Panc1 (cell line): ENCODE measurements around the gene PLEKHG2. TPM values are rescaled to one million over a fixed set of nuclear protein-coding genes. Genes with fewer than 3 reads are reported as not detected.

Experiments used
- ATAC-seq: fragments of 200-7000 bp; cut with Tn5 transposase; 2 replicates; pipeline ENCODE4 v1.9.1; 2020; ENCODE audit warnings: mild to moderate bottlenecking, moderate library complexity
- BruUV-seq: library from RNA; stranded (reverse); fragments of 400-500 nt; replicated peaks from 2 replicates; lab custom pipeline; 2021; lab: Mats Ljungman, UMichigan
- CTCF ChIA-PET: fragments of 300-600 bp; sonication (Branson Sonifier 250); formaldehyde crosslinking; loops from one replicate; lab custom pipeline; 2022; ENCODE audit warnings: antibody characterized with exemption; lab: Charles Lee
- POLR2A ChIA-PET: fragments of 300-600 bp; sonication (Branson Sonifier 250); formaldehyde crosslinking; loops from one replicate; lab custom pipeline; 2022; ENCODE audit warnings: antibody characterized with exemption; lab: Charles Lee
- DNase-seq: peaks from one replicate; pipeline ENCODE4 v3.0.0-alpha.2; 2010; ENCODE audit warnings: low read depth, low spot score
- H3K27ac ChIP-seq: 2 replicates; pipeline ENCODE4 v1.5.1; 2011; ENCODE audit warnings: mild to moderate bottlenecking, low read length, inconsistent platforms
- H3K27me3 ChIP-seq: fragments of 200-500 bp; sonication (Bioruptor generic); 2 replicates; pipeline ENCODE4 v1.6.0; 2014; ENCODE audit warnings: low read length, inconsistent platforms; ENCODE audit not compliant: control insufficient read depth, insufficient read depth
- H3K36me3 ChIP-seq: fragments of 200-500 bp; sonication (Bioruptor generic); 2 replicates; pipeline ENCODE4 v1.5.1; 2014; ENCODE audit warnings: inconsistent platforms, mild to moderate bottlenecking, low read length, moderate library complexity; ENCODE audit not compliant: control insufficient read depth, insufficient read depth
- H3K4me1 ChIP-seq: 2 replicates; pipeline ENCODE4 v1.5.1; 2011; ENCODE audit warnings: inconsistent platforms, mild to moderate bottlenecking, low read length, moderate library complexity; ENCODE audit not compliant: control insufficient read depth, insufficient read depth
- H3K4me3 ChIP-seq, 2 experiments: 2 replicates each; pipeline ENCODE4 v1.5.1; 2011 to 2012; ENCODE audit warnings: low read depth in 2 of 2, low read length in 2 of 2, mild to moderate bottlenecking in 2 of 2, inconsistent platforms in 1 of 2, moderate library complexity in 1 of 2
- H3K9me3 ChIP-seq: fragments of 200-500 bp; sonication (Bioruptor generic); 2 replicates; pipeline ENCODE4 v1.5.1; 2014; ENCODE audit warnings: low read depth, mild to moderate bottlenecking, inconsistent platforms, low read length, moderate library complexity; ENCODE audit not compliant: control insufficient read depth, insufficient read depth
- POLR2AphosphoS5 ChIP-seq: IDR thresholded peaks from 2 replicates; pipeline ENCODE4 v1.6.1; 2012; ENCODE audit warnings: mild to moderate bottlenecking, low read depth, low read length, moderate library complexity
- SIN3A ChIP-seq: IDR thresholded peaks from 2 replicates; pipeline ENCODE4 v1.6.1; 2012; ENCODE audit warnings: low read depth, mild to moderate bottlenecking, low read length, moderate library complexity, borderline replicate concordance; ENCODE audit not compliant: insufficient read depth
- TCF7L2 ChIP-seq: IDR thresholded peaks from 2 replicates; pipeline ENCODE4 v1.6.1; 2011; ENCODE audit warnings: mild to moderate bottlenecking, low read depth, low read length, inconsistent platforms
- in situ Hi-C: cut with HindIII; loops from 2 replicates; pipeline ENCODE4 v1.10.0; 2016; ENCODE audit warnings: low sequenced_read_pairs, low pct_unique_long_range_greater_than_20kb
- intact Hi-C: fragments of 100-400 bp; cut with micrococcal nuclease; formaldehyde crosslinking; loops from one replicate; pipeline ENCODE4 v1.10.0; 2022; ENCODE audit not compliant: unreplicated experiment
- total RNA-seq: library from RNA; stranded (reverse); gene quantifications from one replicate; pipeline ENCODE4 v1.2.1, GENCODE V29; 2021; ENCODE audit not compliant: unreplicated experiment
- TF ChIP-seq, protein P1 (sequence below): fragments of 450-650 bp; IDR thresholded peaks from 2 replicates; pipeline ENCODE4 v1.5.1; 2017; ENCODE audit warnings: mild to moderate bottlenecking
- TF ChIP-seq, protein P2 (sequence below), 2 experiments: IDR thresholded peaks; 2 replicates each; pipeline ENCODE4 v1.6.1; 2011 to 2012; ENCODE audit warnings: low read depth in 2 of 2, control low read depth in 1 of 2, low read length in 1 of 2, mild to moderate bottlenecking in 1 of 2, moderate library complexity in 1 of 2; ENCODE audit not compliant: insufficient read depth in 1 of 2

The PLEKHG2 gene
- total RNA-seq, 1 experiment from 2014 or later = 1,988 TPM

GRCh38 chr19:39384839-39385568 is 27.5 kb upstream of the PLEKHG2 start:
- no TSS peak for BruUV-seq
- Histone ChIP-seq H3K27me3 (no peaks in the 10 kb centered on the region), H3K4me3 (no peak overlapping the region), H3K4me1 (peaks cover 33% of the 10 kb centered on the region), H3K27ac (peak overlapping the region; percentile 0; the same call in 1 of the 2 replicates), H3K9me3 (no peaks in the 10 kb centered on the region), H3K36me3 (peaks cover 95% of the 10 kb centered on the region)
- intact Hi-C loops = no loop called here
- peak; percentile 11 for ATAC-seq
- POLR2A ChIA-PET = interaction anchor here (0.5 to 2.0 kb wide), 17 partner anchors 9 to 557 kb away, joined by 3 to 12 read pairs (median 6); partner anchors contain the start of genes PLEKHG2 and RPS16
- CTCF ChIA-PET = interaction anchor here (0.7 to 3.0 kb wide), 9 partner anchors 13 to 750 kb away, joined by 4 to 20 read pairs (median 4); no protein-coding TSS in a partner anchor
- TF ChIP-seq, protein P1, sequence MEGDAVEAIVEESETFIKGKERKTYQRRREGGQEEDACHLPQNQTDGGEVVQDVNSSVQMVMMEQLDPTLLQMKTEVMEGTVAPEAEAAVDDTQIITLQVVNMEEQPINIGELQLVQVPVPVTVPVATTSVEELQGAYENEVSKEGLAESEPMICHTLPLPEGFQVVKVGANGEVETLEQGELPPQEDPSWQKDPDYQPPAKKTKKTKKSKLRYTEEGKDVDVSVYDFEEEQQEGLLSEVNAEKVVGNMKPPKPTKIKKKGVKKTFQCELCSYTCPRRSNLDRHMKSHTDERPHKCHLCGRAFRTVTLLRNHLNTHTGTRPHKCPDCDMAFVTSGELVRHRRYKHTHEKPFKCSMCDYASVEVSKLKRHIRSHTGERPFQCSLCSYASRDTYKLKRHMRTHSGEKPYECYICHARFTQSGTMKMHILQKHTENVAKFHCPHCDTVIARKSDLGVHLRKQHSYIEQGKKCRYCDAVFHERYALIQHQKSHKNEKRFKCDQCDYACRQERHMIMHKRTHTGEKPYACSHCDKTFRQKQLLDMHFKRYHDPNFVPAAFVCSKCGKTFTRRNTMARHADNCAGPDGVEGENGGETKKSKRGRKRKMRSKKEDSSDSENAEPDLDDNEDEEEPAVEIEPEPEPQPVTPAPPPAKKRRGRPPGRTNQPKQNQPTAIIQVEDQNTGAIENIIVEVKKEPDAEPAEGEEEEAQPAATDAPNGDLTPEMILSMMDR = no peak
- no peak for TF ChIP-seq TCF7L2
- in situ Hi-C loops = no loop called here
- no peak for DNase-seq

GRCh38 chr19:39385629-39386411 is 26.6 kb upstream of the PLEKHG2 start:
- TF ChIP-seq TCF7L2 (no peak), SIN3A (no peak), POLR2AphosphoS5 (no peak)
- TF ChIP-seq, protein P2, sequence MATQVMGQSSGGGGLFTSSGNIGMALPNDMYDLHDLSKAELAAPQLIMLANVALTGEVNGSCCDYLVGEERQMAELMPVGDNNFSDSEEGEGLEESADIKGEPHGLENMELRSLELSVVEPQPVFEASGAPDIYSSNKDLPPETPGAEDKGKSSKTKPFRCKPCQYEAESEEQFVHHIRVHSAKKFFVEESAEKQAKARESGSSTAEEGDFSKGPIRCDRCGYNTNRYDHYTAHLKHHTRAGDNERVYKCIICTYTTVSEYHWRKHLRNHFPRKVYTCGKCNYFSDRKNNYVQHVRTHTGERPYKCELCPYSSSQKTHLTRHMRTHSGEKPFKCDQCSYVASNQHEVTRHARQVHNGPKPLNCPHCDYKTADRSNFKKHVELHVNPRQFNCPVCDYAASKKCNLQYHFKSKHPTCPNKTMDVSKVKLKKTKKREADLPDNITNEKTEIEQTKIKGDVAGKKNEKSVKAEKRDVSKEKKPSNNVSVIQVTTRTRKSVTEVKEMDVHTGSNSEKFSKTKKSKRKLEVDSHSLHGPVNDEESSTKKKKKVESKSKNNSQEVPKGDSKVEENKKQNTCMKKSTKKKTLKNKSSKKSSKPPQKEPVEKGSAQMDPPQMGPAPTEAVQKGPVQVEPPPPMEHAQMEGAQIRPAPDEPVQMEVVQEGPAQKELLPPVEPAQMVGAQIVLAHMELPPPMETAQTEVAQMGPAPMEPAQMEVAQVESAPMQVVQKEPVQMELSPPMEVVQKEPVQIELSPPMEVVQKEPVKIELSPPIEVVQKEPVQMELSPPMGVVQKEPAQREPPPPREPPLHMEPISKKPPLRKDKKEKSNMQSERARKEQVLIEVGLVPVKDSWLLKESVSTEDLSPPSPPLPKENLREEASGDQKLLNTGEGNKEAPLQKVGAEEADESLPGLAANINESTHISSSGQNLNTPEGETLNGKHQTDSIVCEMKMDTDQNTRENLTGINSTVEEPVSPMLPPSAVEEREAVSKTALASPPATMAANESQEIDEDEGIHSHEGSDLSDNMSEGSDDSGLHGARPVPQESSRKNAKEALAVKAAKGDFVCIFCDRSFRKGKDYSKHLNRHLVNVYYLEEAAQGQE (IDR thresholded peaks at IDR 0.05; ENCODE audit: insufficient read depth in 1 of 2, low read depth in 2 of 2, low read length in 1 of 2) = no peak
- TF ChIP-seq, protein P1 = no peak
- TSS peak; percentile 88 for BruUV-seq
- Histone ChIP-seq H3K9me3 (no peaks in the 10 kb centered on the region), H3K4me3 (no peak overlapping the region), H3K36me3 (peaks cover 87% of the 10 kb centered on the region), H3K27ac (peak overlapping the region; percentile 0; the same call in 1 of the 2 replicates), H3K4me1 (peaks cover 37% of the 10 kb centered on the region), H3K27me3 (no peaks in the 10 kb centered on the region)
- in situ Hi-C loops (no loop called here), intact Hi-C loops (no loop called here)
- ATAC-seq (no peak), DNase-seq (no peak)
- ChIA-PET CTCF (interaction anchor here (0.6 to 1.5 kb wide), 9 partner anchors 12 to 751 kb away, joined by 3 to 12 read pairs (median 4); no protein-coding TSS in a partner anchor), POLR2A (interaction anchor here (0.5 to 2.0 kb wide), 21 partner anchors 10 to 862 kb away, joined by 3 to 12 read pairs (median 6); partner anchors contain the start of genes PLEKHG2, RPS16 and SAMD4B)
